WTC11 (cell line): ENCODE measurements around the gene MIEF1. TPM values are rescaled to one million over a fixed set of nuclear protein-coding genes. Genes with fewer than 3 reads are reported as not detected.
A peak's percentile ranks its signal among the peaks of the same experiment; 100 is the strongest.

Experiments
- ATAC-seq: fragments of 200-7000 bp; cut with Tn5 transposase; 2 replicates; pipeline ENCODE4 v1.10.0; 2021; ENCODE audit warnings: mild to moderate bottlenecking, moderate library complexity
- CTCF ChIA-PET: fragments of 300-600 bp; sonication (Branson Sonifier 250); formaldehyde crosslinking; loops from one replicate; lab custom pipeline; 2021; ENCODE audit warnings: antibody characterized with exemption; lab: Charles Lee
- POLR2A ChIA-PET: fragments of 350-600 bp; sonication (Branson Sonifier 250); formaldehyde crosslinking; loops from one replicate; lab custom pipeline; 2021; ENCODE audit warnings: antibody characterized with exemption; lab: Charles Lee
- DNase-seq: peaks from one replicate; pipeline ENCODE4 v3.0.0; 2021; ENCODE audit warnings: low spot score
- H3K27ac Mint-ChIP-seq: 2 replicates; pipeline ENCODE4 v1.8.0; 2021; ENCODE audit warnings: mixed read lengths
- H3K27me3 Mint-ChIP-seq: 2 replicates; pipeline ENCODE4 v1.8.0; 2021; ENCODE audit warnings: low read depth, mild to moderate bottlenecking, moderate library complexity, mixed read lengths
- H3K36me3 Mint-ChIP-seq: 2 replicates; pipeline ENCODE4 v1.8.0; 2021; ENCODE audit warnings: mixed read lengths
- H3K4me1 Mint-ChIP-seq: 2 replicates; pipeline ENCODE4 v1.8.0; 2022; ENCODE audit warnings: mixed read lengths
- H3K4me3 Mint-ChIP-seq: 2 replicates; pipeline ENCODE4 v1.8.0; 2021; ENCODE audit warnings: mild to moderate bottlenecking, moderate library complexity, mixed read lengths
- H3K9me3 Mint-ChIP-seq: 2 replicates; pipeline ENCODE4 v1.8.0; 2021; ENCODE audit warnings: mixed read lengths
- FOXJ3 ChIP-seq: sonication (generic); formaldehyde crosslinking; IDR thresholded peaks from 2 replicates; pipeline ENCODE4 v1.9.0; 2021; ENCODE audit warnings: missing genetic modification reagents, mild to moderate bottlenecking, borderline replicate concordance
- GTF2I ChIP-seq: fragments of 250-450 bp; sonication (Bioruptor Pico); conservative IDR thresholded peaks from 2 replicates; pipeline ENCODE4 v1.4.0; 2021; ENCODE audit warnings: mild to moderate bottlenecking
- IRF2 ChIP-seq: sonication (generic); formaldehyde crosslinking; IDR thresholded peaks from 2 replicates; pipeline ENCODE4 v1.8.0; 2022; ENCODE audit warnings: low read depth, missing genetic modification reagents, borderline replicate concordance
- NFATC4 ChIP-seq: fragments of 250-450 bp; sonication (Bioruptor Pico); IDR thresholded peaks from 2 replicates; pipeline ENCODE4 v1.9.0; 2021; ENCODE audit warnings: mild to moderate bottlenecking
- PRRX2 ChIP-seq: fragments of 250-450 bp; sonication (Bioruptor Pico); IDR thresholded peaks from 2 replicates; pipeline ENCODE4 v1.8.0; 2021; ENCODE audit warnings: mild to moderate bottlenecking
- RELA ChIP-seq: sonication (generic); formaldehyde crosslinking; IDR thresholded peaks from 2 replicates; pipeline ENCODE4 v1.8.1; 2022; ENCODE audit warnings: missing genetic modification reagents, mild to moderate bottlenecking, borderline replicate concordance
- TEAD4 ChIP-seq: sonication (generic); formaldehyde crosslinking; IDR thresholded peaks from 2 replicates; pipeline ENCODE4 v1.8.0; 2022; ENCODE audit warnings: mild to moderate bottlenecking, missing genetic modification reagents
- ZNF121 ChIP-seq: sonication (generic); formaldehyde crosslinking; IDR thresholded peaks from 2 replicates; pipeline ENCODE4 v1.8.0; 2023; ENCODE audit warnings: missing genetic modification reagents
- ZNF263 ChIP-seq: sonication (generic); formaldehyde crosslinking; IDR thresholded peaks from 2 replicates; pipeline ENCODE4 v1.8.1; 2022; ENCODE audit warnings: low read depth, mild to moderate bottlenecking, moderate library complexity, missing genetic modification reagents
- ZNF423 ChIP-seq: fragments of 250-450 bp; sonication (Bioruptor Pico); IDR thresholded peaks from 2 replicates; pipeline ENCODE4 v2.1.2; 2022; ENCODE audit warnings: mild to moderate bottlenecking, moderate library complexity
- ZNF671 ChIP-seq: fragments of 250-450 bp; sonication (Bioruptor Pico); IDR thresholded peaks from 2 replicates; pipeline ENCODE4 v1.8.0; 2021; ENCODE audit warnings: mild to moderate bottlenecking
- total RNA-seq: library from RNA; stranded (reverse); gene quantifications from 3 replicates; pipeline ENCODE4 v1.2.3, GENCODE V29; 2021
- TF ChIP-seq, protein P1 (sequence below): sonication (generic); formaldehyde crosslinking; IDR thresholded peaks from 2 replicates; pipeline ENCODE4 v1.8.0; 2023; ENCODE audit warnings: mild to moderate bottlenecking, missing genetic modification reagents
- TF ChIP-seq, protein P2 (sequence below): sonication (generic); formaldehyde crosslinking; IDR thresholded peaks from 2 replicates; pipeline ENCODE4 v1.8.0; 2022; ENCODE audit warnings: mild to moderate bottlenecking, missing genetic modification reagents
- TF ChIP-seq, protein P3 (sequence below): sonication (generic); formaldehyde crosslinking; IDR thresholded peaks from 2 replicates; pipeline ENCODE4 v1.8.1; 2023; ENCODE audit warnings: mild to moderate bottlenecking, missing genetic modification reagents, moderate library complexity
- TF ChIP-seq, protein P4 (sequence below): fragments of 250-450 bp; sonication (Bioruptor Pico); IDR thresholded peaks from 2 replicates; pipeline ENCODE4 v2.1.2; 2022; ENCODE audit warnings: mild to moderate bottlenecking, moderate library complexity
- TF ChIP-seq, protein P5 (sequence below): sonication (generic); formaldehyde crosslinking; IDR thresholded peaks from 2 replicates; pipeline ENCODE4 v1.8.0; 2023; ENCODE audit warnings: missing genetic modification reagents

MIEF1 gene
- total RNA-seq, 1 experiment from 2014 or later: 38.7 TPM

DNA sequence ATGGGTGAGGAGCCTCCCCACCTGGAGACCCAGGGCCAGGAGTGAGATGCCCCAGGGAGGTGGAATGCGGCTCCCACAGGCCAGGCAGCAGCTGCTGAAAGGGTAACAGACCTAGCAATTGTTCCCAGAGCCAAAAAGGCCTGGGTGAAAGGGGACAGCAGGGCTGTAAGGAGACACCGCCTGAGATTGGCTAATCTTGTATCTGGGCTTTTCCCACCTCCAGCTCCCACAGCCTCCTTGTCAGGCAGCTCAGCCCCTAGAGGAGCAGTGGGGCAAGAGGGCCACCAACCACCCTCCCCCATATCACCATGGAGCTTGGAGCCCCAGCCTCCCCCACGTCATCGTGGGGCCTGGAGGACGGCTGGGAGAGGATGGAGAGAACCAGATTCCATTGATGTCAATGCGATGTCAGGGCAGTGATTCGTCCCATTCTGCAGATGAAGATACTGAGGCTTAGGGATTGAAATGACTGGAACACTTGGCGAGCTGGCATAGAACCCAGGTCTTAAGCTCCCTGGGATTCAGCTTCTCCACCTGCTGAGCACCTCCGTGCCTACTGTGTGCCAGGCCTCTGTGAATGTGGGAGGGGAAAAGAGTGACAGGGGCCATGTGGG is 48.2 kb upstream of the MIEF1 start:
- H3K9me3 Mint-ChIP-seq: no peaks in the 10 kb centered on the region
- TF ChIP-seq ZNF423 (CRISPR knock-in tag) (peak; percentile 76), NFATC4 (CRISPR knock-in tag) (no peak), RELA (CRISPR knock-in tag) (no peak), FOXJ3 (CRISPR knock-in tag) (no peak), ZNF263 (CRISPR knock-in tag) (no peak), ZNF121 (CRISPR knock-in tag) (0 out of 2 replicates have a peak, but pooled peaks have one; percentile 7), GTF2I (0 out of 2 replicates have a peak, but pooled peaks have one; percentile 65), ZNF671 (CRISPR knock-in tag) (no peak)
- TF ChIP-seq, all 79 proteins: peak for 3
- peak; percentile 10 for ATAC-seq
- Mint-ChIP-seq H3K4me1 (peaks cover 39% of the 10 kb centered on the region), H3K27ac (no peak overlapping the region; the same call in 1 of the 2 replicates), H3K4me3 (no peak overlapping the region), H3K27me3 (peaks cover 41% of the 10 kb centered on the region), H3K36me3 (no peaks in the 10 kb centered on the region)
- CTCF ChIA-PET: interaction anchor here (0.7 to 2.6 kb wide), 14 partner anchors 9 to 145 kb away, joined by 3 to 21 read pairs (median 3); partner anchors contain the start of genes ATF4, MIEF1 and TAB1
- DNase-seq: no peak
- POLR2A ChIA-PET: interaction anchor here (0.5 to 1.2 kb wide), 3 partner anchors 66 to 72 kb away, joined by 3 to 5 read pairs (median 3); partner anchors contain the start of gene ATF4

DNA sequence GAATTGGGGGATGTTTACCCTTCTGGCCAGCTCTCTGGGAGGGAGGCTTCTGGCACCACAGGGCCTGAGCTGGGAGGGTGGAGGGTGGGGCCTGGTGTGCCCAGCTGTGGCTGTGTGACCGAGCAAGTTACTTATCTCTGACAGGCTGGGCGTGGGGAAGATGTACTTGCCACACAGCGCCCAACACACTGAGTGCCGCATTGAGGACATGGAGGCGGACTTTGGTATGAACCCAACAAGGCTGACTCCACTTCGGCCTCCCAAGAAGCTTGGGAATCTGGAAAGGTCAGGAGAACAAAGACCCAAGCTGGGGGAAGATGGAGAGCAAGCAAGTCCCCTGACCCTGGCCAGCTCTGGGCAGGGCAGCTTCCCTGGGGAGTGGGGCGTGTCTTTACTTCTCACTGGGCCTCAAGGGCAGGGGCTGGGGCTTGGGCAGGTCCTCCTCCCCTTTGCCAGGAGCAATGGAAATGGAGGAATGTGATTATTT is 47.7 kb upstream of the MIEF1 start:
- POLR2A ChIA-PET: interaction anchor here (0.5 to 1.2 kb wide), 3 partner anchors 66 to 72 kb away, joined by 3 to 5 read pairs (median 3); partner anchors contain the start of gene ATF4
- peak overlapping the region; percentile 17; the same call in 1 of the 2 replicates for H3K4me3 Mint-ChIP-seq
- CTCF ChIA-PET: interaction anchor here (0.7 to 2.6 kb wide), 14 partner anchors 8 to 145 kb away, joined by 3 to 21 read pairs (median 3); partner anchors contain the start of genes ATF4, MIEF1 and TAB1

More for the DNA sequence above, 47.7 kb upstream of the MIEF1 start:
- H3K4me1 Mint-ChIP-seq: peaks cover 39% of the 10 kb centered on the region
- DNase-seq: no peak
- peaks cover 47% of the 10 kb centered on the region for H3K27me3 Mint-ChIP-seq
- peak; percentile 16 for ATAC-seq
- no peaks in the 10 kb centered on the region for H3K36me3 Mint-ChIP-seq
- no peaks in the 10 kb centered on the region for H3K9me3 Mint-ChIP-seq
- TF ChIP-seq, protein P1, sequence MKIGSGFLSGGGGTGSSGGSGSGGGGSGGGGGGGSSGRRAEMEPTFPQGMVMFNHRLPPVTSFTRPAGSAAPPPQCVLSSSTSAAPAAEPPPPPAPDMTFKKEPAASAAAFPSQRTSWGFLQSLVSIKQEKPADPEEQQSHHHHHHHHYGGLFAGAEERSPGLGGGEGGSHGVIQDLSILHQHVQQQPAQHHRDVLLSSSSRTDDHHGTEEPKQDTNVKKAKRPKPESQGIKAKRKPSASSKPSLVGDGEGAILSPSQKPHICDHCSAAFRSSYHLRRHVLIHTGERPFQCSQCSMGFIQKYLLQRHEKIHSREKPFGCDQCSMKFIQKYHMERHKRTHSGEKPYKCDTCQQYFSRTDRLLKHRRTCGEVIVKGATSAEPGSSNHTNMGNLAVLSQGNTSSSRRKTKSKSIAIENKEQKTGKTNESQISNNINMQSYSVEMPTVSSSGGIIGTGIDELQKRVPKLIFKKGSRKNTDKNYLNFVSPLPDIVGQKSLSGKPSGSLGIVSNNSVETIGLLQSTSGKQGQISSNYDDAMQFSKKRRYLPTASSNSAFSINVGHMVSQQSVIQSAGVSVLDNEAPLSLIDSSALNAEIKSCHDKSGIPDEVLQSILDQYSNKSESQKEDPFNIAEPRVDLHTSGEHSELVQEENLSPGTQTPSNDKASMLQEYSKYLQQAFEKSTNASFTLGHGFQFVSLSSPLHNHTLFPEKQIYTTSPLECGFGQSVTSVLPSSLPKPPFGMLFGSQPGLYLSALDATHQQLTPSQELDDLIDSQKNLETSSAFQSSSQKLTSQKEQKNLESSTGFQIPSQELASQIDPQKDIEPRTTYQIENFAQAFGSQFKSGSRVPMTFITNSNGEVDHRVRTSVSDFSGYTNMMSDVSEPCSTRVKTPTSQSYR: no peak
- TF ChIP-seq, protein P2, sequence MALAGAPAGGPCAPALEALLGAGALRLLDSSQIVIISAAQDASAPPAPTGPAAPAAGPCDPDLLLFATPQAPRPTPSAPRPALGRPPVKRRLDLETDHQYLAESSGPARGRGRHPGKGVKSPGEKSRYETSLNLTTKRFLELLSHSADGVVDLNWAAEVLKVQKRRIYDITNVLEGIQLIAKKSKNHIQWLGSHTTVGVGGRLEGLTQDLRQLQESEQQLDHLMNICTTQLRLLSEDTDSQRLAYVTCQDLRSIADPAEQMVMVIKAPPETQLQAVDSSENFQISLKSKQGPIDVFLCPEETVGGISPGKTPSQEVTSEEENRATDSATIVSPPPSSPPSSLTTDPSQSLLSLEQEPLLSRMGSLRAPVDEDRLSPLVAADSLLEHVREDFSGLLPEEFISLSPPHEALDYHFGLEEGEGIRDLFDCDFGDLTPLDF (CRISPR knock-in tag): no peak
- TF ChIP-seq PRRX2 (CRISPR knock-in tag) (no peak), IRF2 (CRISPR knock-in tag) (no peak), ZNF121 (CRISPR knock-in tag) (no peak), TEAD4 (CRISPR knock-in tag) (no peak)
- TF ChIP-seq, protein P3, sequence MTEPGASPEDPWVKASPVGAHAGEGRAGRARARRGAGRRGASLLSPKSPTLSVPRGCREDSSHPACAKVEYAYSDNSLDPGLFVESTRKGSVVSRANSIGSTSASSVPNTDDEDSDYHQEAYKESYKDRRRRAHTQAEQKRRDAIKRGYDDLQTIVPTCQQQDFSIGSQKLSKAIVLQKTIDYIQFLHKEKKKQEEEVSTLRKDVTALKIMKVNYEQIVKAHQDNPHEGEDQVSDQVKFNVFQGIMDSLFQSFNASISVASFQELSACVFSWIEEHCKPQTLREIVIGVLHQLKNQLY (CRISPR knock-in tag): no peak
- TF ChIP-seq, protein P4, sequence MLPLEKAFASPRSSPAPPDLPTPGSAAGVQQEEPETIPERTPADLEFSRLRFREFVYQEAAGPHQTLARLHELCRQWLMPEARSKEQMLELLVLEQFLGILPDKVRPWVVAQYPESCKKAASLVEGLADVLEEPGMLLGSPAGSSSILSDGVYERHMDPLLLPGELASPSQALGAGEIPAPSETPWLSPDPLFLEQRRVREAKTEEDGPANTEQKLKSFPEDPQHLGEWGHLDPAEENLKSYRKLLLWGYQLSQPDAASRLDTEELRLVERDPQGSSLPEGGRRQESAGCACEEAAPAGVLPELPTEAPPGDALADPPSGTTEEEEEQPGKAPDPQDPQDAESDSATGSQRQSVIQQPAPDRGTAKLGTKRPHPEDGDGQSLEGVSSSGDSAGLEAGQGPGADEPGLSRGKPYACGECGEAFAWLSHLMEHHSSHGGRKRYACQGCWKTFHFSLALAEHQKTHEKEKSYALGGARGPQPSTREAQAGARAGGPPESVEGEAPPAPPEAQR: no peak
- TF ChIP-seq, protein P5, sequence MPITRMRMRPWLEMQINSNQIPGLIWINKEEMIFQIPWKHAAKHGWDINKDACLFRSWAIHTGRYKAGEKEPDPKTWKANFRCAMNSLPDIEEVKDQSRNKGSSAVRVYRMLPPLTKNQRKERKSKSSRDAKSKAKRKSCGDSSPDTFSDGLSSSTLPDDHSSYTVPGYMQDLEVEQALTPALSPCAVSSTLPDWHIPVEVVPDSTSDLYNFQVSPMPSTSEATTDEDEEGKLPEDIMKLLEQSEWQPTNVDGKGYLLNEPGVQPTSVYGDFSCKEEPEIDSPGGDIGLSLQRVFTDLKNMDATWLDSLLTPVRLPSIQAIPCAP (CRISPR knock-in tag): no peak
- no peak overlapping the region; the same call in 1 of the 2 replicates for H3K27ac Mint-ChIP-seq
